Eye (tissue), 1 donor: Measurements from ENCODE around the gene NXPE3.

Source experiments
- DNase-seq: peaks from one replicate; pipeline ENCODE4 v3.0.0-alpha.2; 2015

Gene NXPE3

GRCh38 chr3:101829437-101829830 lies 50.4 kb downstream of the NXPE3 start:
- DNase-seq = no peak

- no peak for DNase-seq
Measured at GRCh38 chr3:101829874-101830273, 50.9 kb downstream of the NXPE3 start.

- DNase-seq = no peak
Measured at GRCh38 chr3:101833446-101833974, 54.5 kb downstream of the NXPE3 start.

- DNase-seq = no peak
Measured at GRCh38 chr3:101835676-101836075, 56.7 kb downstream of the NXPE3 start.

GRCh38 chr3:101836160-101836559 lies 57.1 kb downstream of the NXPE3 start:
- no peak for DNase-seq

- no peak for DNase-seq
Measured at GRCh38 chr3:101836652-101837598, 57.9 kb downstream of the NXPE3 start.

GRCh38 chr3:101838691-101839090 lies 59.7 kb downstream of the NXPE3 start:
- DNase-seq = no peak

GRCh38 chr3:101840066-101840465 lies 61.1 kb downstream of the NXPE3 start:
- no peak for DNase-seq

- DNase-seq = no peak
Measured at GRCh38 chr3:101842245-101842934, 63.4 kb downstream of the NXPE3 start.

GRCh38 chr3:101842935-101843330 lies 63.9 kb downstream of the NXPE3 start:
- DNase-seq = no peak

- DNase-seq = no peak
Measured at GRCh38 chr3:101845425-101845824, 66.4 kb downstream of the NXPE3 start.

GRCh38 chr3:101846709-101847108 lies 67.7 kb downstream of the NXPE3 start:
- no peak for DNase-seq

- no peak for DNase-seq
Measured at GRCh38 chr3:101847328-101847727, 68.3 kb downstream of the NXPE3 start.

- DNase-seq = no peak
Measured at GRCh38 chr3:101848326-101848725, 69.3 kb downstream of the NXPE3 start.

- peak; percentile 94 for DNase-seq
Measured at GRCh38 chr3:101848754-101849713, 70.0 kb downstream of the NXPE3 start, which contains the start of gene NFKBIZ. NFKBIZ (plus strand) TSS chr3:101849514; CDS start chr3:101849629, 115 bp downstream.

- DNase-seq = no peak
Measured at GRCh38 chr3:101849714-101850245, 70.8 kb downstream of the NXPE3 start.

- DNase-seq = peak; percentile 71
Measured at GRCh38 chr3:101850246-101851051, 71.4 kb downstream of the NXPE3 start.

- DNase-seq = no peak
Measured at GRCh38 chr3:101851072-101851770, 72.2 kb downstream of the NXPE3 start.

GRCh38 chr3:101851850-101852714 lies 73.1 kb downstream of the NXPE3 start:
- DNase-seq = no peak
